NCI-H774 (cell line): Measurements from ENCODE around the gene FBXW11.

Experiments used
- DNase-seq: peaks from one replicate; lab custom pipeline; 2025; lab: John Stamatoyannopoulos, UW

FBXW11 gene

DNA sequence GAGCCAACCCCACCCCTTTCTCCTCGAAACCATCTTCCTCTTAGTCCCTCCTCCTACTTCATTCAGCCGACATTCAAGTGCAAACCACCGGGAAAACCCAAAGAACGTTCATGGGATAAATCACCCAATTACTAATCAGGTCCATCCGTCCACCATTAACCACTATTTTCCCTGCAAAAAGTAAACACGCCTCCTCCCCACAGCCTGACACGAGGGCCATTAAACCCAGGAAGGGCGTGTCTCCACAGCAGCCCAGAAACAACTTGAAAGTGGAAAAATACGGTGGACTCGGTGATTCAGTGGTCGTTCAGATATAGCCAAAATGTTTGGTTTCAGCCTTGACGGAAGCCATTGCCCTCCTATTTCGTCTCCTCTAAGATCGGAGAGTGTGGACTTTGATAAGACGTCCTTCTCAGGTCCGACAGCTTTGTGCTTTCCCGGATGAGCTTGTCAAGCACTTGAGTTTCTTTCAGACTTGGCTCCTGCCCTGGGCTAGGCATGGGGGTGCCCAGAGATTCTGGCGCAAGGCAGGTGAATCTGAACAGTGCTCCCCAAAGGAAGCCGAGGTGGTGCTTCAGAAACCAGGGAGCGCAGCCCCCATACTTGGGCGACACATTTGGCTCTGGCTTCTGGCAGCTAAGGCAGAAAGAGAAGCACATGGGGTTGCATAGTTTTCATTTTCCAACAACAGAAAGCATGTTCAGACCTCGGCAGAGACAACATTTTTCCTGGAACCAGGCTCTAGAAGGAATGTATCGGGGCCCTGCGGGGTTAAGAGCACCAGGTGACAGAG, 164.3 kb downstream of the FBXW11 start:
- no peak for DNase-seq

DNA sequence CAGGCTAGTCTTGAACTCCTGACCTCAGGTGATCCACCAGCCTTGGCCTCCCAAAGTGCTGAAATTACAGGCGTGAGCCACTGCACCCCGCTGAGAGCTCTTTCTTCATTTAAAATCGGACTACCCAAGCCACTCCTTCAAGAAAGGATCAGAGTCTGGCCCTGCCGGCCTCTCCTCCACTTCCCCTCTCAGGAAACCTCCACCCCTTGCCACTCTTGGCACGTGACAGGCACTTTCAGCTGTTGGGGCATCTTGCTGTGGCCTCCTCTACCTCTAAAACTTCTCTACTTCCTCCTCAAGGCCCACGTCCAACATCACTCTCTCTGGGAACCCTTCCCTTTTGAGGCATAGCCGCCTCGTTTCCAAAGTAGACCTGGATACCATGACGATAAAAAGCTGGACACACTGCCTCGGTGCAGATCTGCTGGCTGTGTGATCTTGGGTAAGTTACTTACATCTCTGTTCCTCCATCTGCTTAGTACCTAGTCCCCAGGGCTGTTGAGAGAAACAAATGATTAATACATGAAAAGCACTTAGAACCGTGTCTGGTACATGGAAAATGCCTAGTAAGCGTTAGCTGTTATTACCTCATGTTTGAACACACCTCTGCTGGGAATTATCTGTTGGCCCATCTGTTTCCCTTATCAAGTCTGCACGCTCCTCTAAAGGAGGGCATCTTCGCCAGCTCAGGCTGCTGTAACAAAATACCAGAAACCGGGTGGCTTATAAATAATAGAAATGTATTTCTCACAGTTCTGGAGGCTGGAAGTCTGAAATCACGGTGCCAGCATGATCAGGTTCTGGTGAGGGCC, 165.5 kb downstream of the FBXW11 start:
- DNase-seq, result no peak

- no peak for DNase-seq
Measured at GRCh38 chr5:171840066-171840465, 166.4 kb downstream of the FBXW11 start.

- DNase-seq, result no peak
Measured at GRCh38 chr5:171839112-171839511, 167.3 kb downstream of the FBXW11 start.

DNA sequence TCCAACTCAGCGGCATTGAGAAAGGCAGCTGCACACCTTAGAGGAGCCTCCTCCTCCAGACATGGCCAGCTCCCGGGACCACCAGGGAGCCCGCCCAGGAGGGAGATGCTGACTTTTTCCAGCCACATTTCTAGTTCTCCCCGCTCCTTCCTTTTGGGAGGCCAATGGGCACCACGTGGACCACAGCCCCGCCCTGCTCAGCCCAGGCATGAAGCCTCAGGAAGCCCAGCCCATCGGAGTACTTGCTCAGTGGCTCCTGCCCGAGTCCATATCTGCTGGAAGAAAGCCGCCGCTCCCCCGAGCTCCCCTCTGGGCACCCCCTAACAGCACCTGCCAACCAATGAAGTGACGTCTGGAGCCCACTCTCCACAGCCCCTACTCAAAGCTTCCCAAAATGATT, 168.4 kb downstream of the FBXW11 start:
- no peak for DNase-seq

DNA sequence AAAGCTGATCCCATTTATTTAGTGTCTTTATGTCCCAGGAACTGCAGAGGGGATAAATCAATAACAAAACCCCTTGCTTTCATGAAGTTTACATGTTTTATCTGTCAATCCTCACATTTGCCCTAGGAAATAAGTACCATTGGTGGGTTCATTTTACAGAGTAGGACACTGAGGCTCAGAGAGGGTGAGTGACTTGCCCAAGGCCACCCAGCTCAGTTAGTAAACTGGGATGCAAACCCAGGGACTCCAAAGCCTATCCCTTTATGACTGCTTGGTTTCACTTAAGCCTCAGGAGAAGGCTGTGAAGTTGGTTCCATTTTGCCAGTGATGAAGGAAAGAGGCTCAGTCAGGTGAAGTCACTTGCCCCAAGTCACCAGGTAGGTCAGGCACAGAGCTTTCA, 168.9 kb downstream of the FBXW11 start:
- DNase-seq, result no peak

DNA sequence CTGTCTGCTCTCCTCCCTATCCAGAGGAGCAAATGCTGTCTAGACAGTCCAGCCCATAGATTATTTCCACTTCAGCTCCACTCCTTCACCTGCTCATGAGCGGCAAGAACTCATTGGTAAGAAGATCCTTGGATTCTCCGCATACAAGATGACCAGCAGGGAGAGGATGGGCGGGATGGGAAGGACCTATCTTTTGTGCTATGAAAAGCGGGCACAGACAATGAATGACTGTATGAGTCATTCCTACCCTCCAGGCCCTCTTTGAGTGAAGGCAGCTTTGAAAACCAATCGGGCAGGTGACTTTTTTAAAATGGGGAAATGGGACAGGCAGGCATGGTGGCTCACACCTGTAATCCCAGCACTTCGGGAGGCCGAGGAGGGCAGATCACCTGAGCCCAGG, 171.4 kb downstream of the FBXW11 start:
- DNase-seq, result no peak

DNA sequence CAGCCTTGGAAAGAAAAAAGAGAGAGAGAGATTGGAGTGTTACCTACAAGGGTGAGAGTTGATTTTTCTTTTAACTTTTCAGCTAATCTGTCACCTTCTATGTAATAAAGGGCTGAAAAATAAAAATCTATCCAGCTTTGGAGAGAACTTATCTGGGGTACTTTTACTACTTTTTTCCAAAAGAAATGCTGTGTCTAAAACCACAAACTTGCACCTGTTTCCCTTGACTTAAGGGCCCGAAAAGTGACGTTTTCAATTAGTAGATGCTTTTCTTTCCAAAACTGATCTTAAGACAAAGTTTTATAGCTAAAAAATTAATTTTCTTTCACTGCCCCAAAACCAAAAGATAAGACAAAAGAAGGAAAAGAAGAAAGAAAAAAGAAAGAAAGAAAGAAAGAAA, 172.0 kb downstream of the FBXW11 start:
- no peak for DNase-seq

GRCh38 chr5:171832775-171833174, 173.7 kb downstream of the FBXW11 start:
- no peak for DNase-seq

- no peak for DNase-seq
Measured at GRCh38 chr5:171830686-171831085, 175.8 kb downstream of the FBXW11 start.

DNA sequence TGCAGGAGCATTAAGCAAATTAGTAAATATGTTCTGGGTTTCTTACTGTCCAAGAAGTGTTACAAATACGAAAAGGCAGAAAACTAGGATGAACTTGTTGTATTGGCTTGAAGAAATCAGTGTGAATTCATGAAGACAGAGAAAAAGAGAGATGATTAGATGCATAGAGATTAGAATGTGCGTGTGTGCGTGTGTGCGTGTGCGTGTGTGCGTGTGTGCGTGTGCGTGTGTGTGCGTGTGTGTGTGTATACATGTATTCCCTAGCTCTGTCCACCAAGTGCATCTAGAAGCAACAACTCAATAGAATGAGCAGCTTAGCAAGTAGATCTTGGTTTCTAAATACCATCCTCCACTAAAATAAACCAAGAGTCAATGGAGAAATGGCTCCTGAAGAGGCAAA, 179.3 kb downstream of the FBXW11 start:
- no peak for DNase-seq

- DNase-seq, result no peak
Measured at GRCh38 chr5:171826132-171826531, 180.3 kb downstream of the FBXW11 start.

GRCh38 chr5:171825051-171825450, 181.4 kb downstream of the FBXW11 start:
- no peak for DNase-seq

GRCh38 chr5:171823269-171823668, 183.2 kb downstream of the FBXW11 start:
- no peak for DNase-seq

- DNase-seq, result no peak
Measured at GRCh38 chr5:171821286-171821685, 185.2 kb downstream of the FBXW11 start.

GRCh38 chr5:171820561-171820960, 185.9 kb downstream of the FBXW11 start:
- DNase-seq, result no peak

DNA sequence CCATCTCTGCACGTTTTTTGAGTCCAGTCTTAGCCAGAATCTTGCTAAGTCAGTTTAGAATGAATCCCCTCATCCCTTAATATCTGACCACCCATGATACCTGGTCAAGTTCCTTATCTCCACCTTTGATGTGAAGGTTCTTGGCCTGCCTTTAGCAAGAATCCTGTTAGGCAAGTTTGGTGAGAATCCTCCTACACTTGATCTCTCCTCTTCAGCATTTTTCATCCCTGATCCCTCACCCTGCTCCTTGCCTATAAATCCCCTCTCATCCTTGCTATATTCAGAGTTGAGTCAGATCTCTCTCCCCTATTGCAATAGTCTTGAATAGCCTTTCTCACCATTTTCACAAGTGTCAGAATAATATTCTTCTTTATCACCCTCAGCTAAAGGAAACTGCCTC, 189.8 kb downstream of the FBXW11 start:
- no peak for DNase-seq

DNA sequence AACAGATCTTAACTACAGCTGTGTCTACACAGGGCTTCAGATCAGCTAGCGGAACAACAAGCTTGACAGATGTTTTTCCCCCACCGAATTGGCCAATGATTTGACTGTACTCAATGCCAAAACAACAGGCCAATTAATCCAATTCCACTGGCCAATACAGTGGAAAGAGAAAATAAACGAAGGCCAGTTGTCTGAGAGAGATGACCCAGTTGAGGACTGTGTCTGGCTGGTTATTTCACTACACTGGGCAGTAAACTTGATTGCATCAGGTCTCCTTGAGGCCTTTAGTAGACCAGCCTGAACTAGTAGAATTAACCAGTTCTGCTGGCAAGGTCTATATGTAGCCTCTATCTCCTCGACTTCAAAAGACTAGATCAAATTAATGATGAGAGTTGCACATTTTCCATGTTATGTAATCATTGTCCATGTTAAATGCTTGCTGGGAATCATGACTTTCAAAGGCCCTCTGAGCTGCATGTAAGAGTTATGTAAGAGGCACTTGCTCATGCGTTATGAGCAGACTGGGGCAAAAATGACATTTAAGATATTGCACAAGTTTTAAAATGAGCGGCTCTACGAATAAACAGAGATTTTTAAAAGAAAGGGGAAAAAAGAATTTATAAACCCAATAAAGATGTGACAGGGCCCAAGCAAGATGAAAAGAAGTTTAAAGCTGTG, 192.5 kb downstream of the FBXW11 start:
- DNase-seq, result no peak

DNA sequence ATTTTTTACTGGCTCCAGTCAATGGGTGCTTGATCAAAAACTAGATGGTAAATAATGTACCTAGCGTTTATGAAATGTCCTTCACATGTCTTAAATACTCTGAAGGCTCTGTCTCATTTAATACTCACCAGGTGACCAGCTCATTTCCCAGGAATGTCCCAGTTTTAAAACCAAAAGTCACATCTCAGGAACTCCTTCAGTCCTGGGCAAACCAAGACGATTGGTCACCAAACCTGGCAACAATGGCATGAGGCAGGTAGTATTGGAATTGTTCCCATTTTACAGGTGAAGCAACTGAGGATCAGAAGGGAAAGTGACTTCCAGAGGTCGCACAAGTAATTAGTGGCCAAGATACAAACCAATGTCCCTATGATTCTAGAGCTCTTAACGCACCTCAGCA, 193.2 kb downstream of the FBXW11 start:
- DNase-seq, result no peak
